ENCODE results near the gene MAP2K3. TPM values are rescaled to one million over a fixed set of nuclear protein-coding genes. Genes with fewer than 3 reads are reported as not detected.
"Not testable (repeated sequence)": the region's sequence is repeated elsewhere in the genome, so short reads cannot be mapped to it uniquely, and the experiment has no call there.

Gene MAP2K3
- total RNA-seq, 2 experiments from 2014 or later: 41.7 to 52.8 TPM

- H3K27me3 Mint-ChIP-seq; H3K27ac Mint-ChIP-seq; CTCF ChIA-PET; DNase-seq; H3K9me3 Mint-ChIP-seq; H3K4me3 Mint-ChIP-seq; POLR2A ChIA-PET; H3K36me3 Mint-ChIP-seq (ENCODE audit: low read depth); H3K4me1 Mint-ChIP-seq: not testable (repeated sequence)
These were observed 63.8 kb downstream of the MAP2K3 start for GRCh38 chr17:21348081-21348925.

GRCh38 chr17:21348926-21349261 lies 64.4 kb downstream of the MAP2K3 start:
- CTCF ChIA-PET; POLR2A ChIA-PET; H3K27me3 Mint-ChIP-seq; H3K4me1 Mint-ChIP-seq; H3K4me3 Mint-ChIP-seq; H3K9me3 Mint-ChIP-seq; DNase-seq; H3K27ac Mint-ChIP-seq; H3K36me3 Mint-ChIP-seq (ENCODE audit: low read depth): not testable (repeated sequence)

GRCh38 chr17:21349358-21350050 lies 65.0 kb downstream of the MAP2K3 start:
- H3K27ac Mint-ChIP-seq: not testable (repeated sequence)

GRCh38 chr17:21350495-21350894 lies 66.0 kb downstream of the MAP2K3 start:
- not testable (repeated sequence) for DNase-seq

More at GRCh38 chr17:21349358-21350050, 65.0 kb downstream of the MAP2K3 start:
- CTCF ChIA-PET; H3K27me3 Mint-ChIP-seq; H3K4me1 Mint-ChIP-seq; POLR2A ChIA-PET; H3K4me3 Mint-ChIP-seq; H3K9me3 Mint-ChIP-seq; H3K36me3 Mint-ChIP-seq (ENCODE audit: low read depth); DNase-seq: not testable (repeated sequence)

GRCh38 chr17:21351366-21352065 lies 67.0 kb downstream of the MAP2K3 start:
- DNase-seq: no peak
- no peak overlapping the region for H3K4me3 Mint-ChIP-seq
- no peaks in the 10 kb centered on the region for H3K36me3 Mint-ChIP-seq (ENCODE audit: low read depth)
- no peaks in the 10 kb centered on the region for H3K9me3 Mint-ChIP-seq
- no peaks in the 10 kb centered on the region for H3K27me3 Mint-ChIP-seq
- peaks cover 3% of the 10 kb centered on the region for H3K4me1 Mint-ChIP-seq
- ChIA-PET POLR2A (no interaction called here), CTCF (no interaction called here)
- H3K27ac Mint-ChIP-seq: no peak overlapping the region

More at GRCh38 chr17:21350495-21350894, 66.0 kb downstream of the MAP2K3 start:
- H3K9me3 Mint-ChIP-seq; H3K36me3 Mint-ChIP-seq (ENCODE audit: low read depth); POLR2A ChIA-PET; H3K4me1 Mint-ChIP-seq; H3K4me3 Mint-ChIP-seq; H3K27ac Mint-ChIP-seq; H3K27me3 Mint-ChIP-seq: not testable (repeated sequence)
- CTCF ChIA-PET: interaction anchor here (0.7 kb wide), 2 partner anchors 42 to 122 kb away, joined by 3 read pairs; no protein-coding TSS in a partner anchor

- Mint-ChIP-seq H3K36me3 (ENCODE audit: low read depth) (no peaks in the 10 kb centered on the region), H3K4me1 (peaks cover 3% of the 10 kb centered on the region), H3K4me3 (no peak overlapping the region), H3K27ac (no peak overlapping the region), H3K9me3 (no peaks in the 10 kb centered on the region), H3K27me3 (no peaks in the 10 kb centered on the region)
- no peak for DNase-seq
- ChIA-PET POLR2A (no interaction called here), CTCF (no interaction called here)
These were observed 67.9 kb downstream of the MAP2K3 start for GRCh38 chr17:21352221-21352980.

GRCh38 chr17:21352981-21353265 lies 68.4 kb downstream of the MAP2K3 start:
- Mint-ChIP-seq H3K27ac (no peak overlapping the region), H3K27me3 (no peaks in the 10 kb centered on the region), H3K4me3 (no peak overlapping the region), H3K9me3 (no peaks in the 10 kb centered on the region), H3K4me1 (peaks cover 3% of the 10 kb centered on the region), H3K36me3 (ENCODE audit: low read depth) (no peaks in the 10 kb centered on the region)
- ChIA-PET CTCF (no interaction called here), POLR2A (no interaction called here)
- no peak for DNase-seq

- H3K27me3 Mint-ChIP-seq: no peaks in the 10 kb centered on the region
- CTCF ChIA-PET: no interaction called here
- no peaks in the 10 kb centered on the region for H3K9me3 Mint-ChIP-seq
- DNase-seq: no peak
- POLR2A ChIA-PET: no interaction called here
- H3K36me3 Mint-ChIP-seq (ENCODE audit: low read depth): no peaks in the 10 kb centered on the region
- H3K4me1 Mint-ChIP-seq: no peaks in the 10 kb centered on the region
- no peak overlapping the region for H3K27ac Mint-ChIP-seq
- H3K4me3 Mint-ChIP-seq: no peak overlapping the region
These were observed 69.0 kb downstream of the MAP2K3 start for GRCh38 chr17:21353326-21354010.

GRCh38 chr17:21354796-21355385 lies 70.4 kb downstream of the MAP2K3 start:
- H3K27me3 Mint-ChIP-seq: no peaks in the 10 kb centered on the region
- no peak for DNase-seq
- no peaks in the 10 kb centered on the region for H3K36me3 Mint-ChIP-seq (ENCODE audit: low read depth)
- H3K9me3 Mint-ChIP-seq: no peaks in the 10 kb centered on the region
- H3K4me3 Mint-ChIP-seq: no peak overlapping the region
- ChIA-PET POLR2A (no interaction called here), CTCF (no interaction called here)
- no peaks in the 10 kb centered on the region for H3K4me1 Mint-ChIP-seq
- H3K27ac Mint-ChIP-seq: no peak overlapping the region

GRCh38 chr17:21355586-21355985 lies 71.1 kb downstream of the MAP2K3 start:
- Mint-ChIP-seq H3K4me1 (no peaks in the 10 kb centered on the region), H3K4me3 (no peak overlapping the region), H3K27ac (no peak overlapping the region), H3K9me3 (no peaks in the 10 kb centered on the region), H3K27me3 (no peaks in the 10 kb centered on the region), H3K36me3 (ENCODE audit: low read depth) (no peaks in the 10 kb centered on the region)
- CTCF ChIA-PET: no interaction called here
- DNase-seq: no peak
- POLR2A ChIA-PET: no interaction called here

GRCh38 chr17:21356537-21357127 lies 72.1 kb downstream of the MAP2K3 start:
- no peak overlapping the region for H3K27ac Mint-ChIP-seq
- H3K27me3 Mint-ChIP-seq: no peaks in the 10 kb centered on the region
- no peaks in the 10 kb centered on the region for H3K9me3 Mint-ChIP-seq
- no peaks in the 10 kb centered on the region for H3K4me1 Mint-ChIP-seq
- H3K4me3 Mint-ChIP-seq: no peak overlapping the region
- CTCF ChIA-PET: no interaction called here
- no peaks in the 10 kb centered on the region for H3K36me3 Mint-ChIP-seq (ENCODE audit: low read depth)
- POLR2A ChIA-PET: no interaction called here
- DNase-seq: no peak

GRCh38 chr17:21357281-21357680 lies 72.8 kb downstream of the MAP2K3 start:
- H3K4me1 Mint-ChIP-seq: no peaks in the 10 kb centered on the region
- H3K27ac Mint-ChIP-seq: no peak overlapping the region
- DNase-seq: no peak
- H3K27me3 Mint-ChIP-seq: no peaks in the 10 kb centered on the region
- H3K9me3 Mint-ChIP-seq: no peaks in the 10 kb centered on the region
- ChIA-PET POLR2A (no interaction called here), CTCF (no interaction called here)
- no peak overlapping the region for H3K4me3 Mint-ChIP-seq
- H3K36me3 Mint-ChIP-seq (ENCODE audit: low read depth): no peaks in the 10 kb centered on the region

All from activated CD4-positive, alpha-beta T cell treated with anti-CD3 and anti-CD28 coated beads, Interleukin-2, amount 10 ng/mL, durations not matched to agents 7 days and 5 days (primary cell).